ENCODE data around the gene PDIA2. TPM values are rescaled to one million over a fixed set of nuclear protein-coding genes. Genes with fewer than 3 reads are reported as not detected.

The PDIA2 gene
- total and polyA plus RNA-seq, 2 donors (not counting 3 experiments of a cell fraction or from before 2014, with no cell fraction given): 0.63 TPM; not detected in 1

GRCh38 chr16:296276-296675 lies 13.3 kb downstream of the PDIA2 start:
- dilution Hi-C loops (cut with MboI; ENCODE audit: extremely low pct_ligation_motif_present, low sequenced_read_pairs) (no loop called here), intact Hi-C loops (cut with micrococcal nuclease) (no loop called here)
- Histone ChIP-seq H3K27me3 (ENCODE audit: control insufficient read depth in 2 of 2, insufficient read depth in 2 of 2, low read length in 2 of 2) (no peaks in the 10 kb centered on the region), H3K4me1 (ENCODE audit: control insufficient read depth, extremely low read depth, insufficient read depth, low read length) (no peaks in the 10 kb centered on the region), H2AFZ (ENCODE audit: low read depth, low read length) (no peak overlapping the region), H3K9ac (replicated peaks; ENCODE audit: extremely low read depth, insufficient read depth, low read length) (no peak overlapping the region), H3K36me3 (ENCODE audit: control insufficient read depth in 2 of 2, extremely low read depth in 1 of 2, insufficient read depth in 2 of 2, low read length in 2 of 2) (peaks cover 0 to 21% of the 10 kb centered on the region in 2 experiments), H3K9me1 (replicated peaks; ENCODE audit: control insufficient read depth, extremely low read depth, insufficient read depth, low read length) (no peaks in the 10 kb centered on the region), H3K4me2 (ENCODE audit: insufficient read depth, low read length) (no peak overlapping the region), H3K27ac (ENCODE audit: insufficient read depth, low read depth, low read length) (no peak overlapping the region), H3K4me3 (replicated peaks in 1 of 3; ENCODE audit: insufficient read depth in 1 of 3, low read depth in 1 of 3, low read length in 3 of 3) (no peak overlapping the region), H3K9me3 (replicated peaks; ENCODE audit: control insufficient read depth, insufficient read depth, low read length) (no peaks in the 10 kb centered on the region), H3K79me2 (ENCODE audit: control insufficient read depth, insufficient read depth, low read length) (no peaks in the 10 kb centered on the region), H4K20me1 (replicated peaks; ENCODE audit: control insufficient read depth, extremely low read depth, insufficient read depth, low read length) (no peaks in the 10 kb centered on the region)
- ChIA-PET CTCF (no interaction called here), POLR2A (no interaction called here)
- BruUV-seq (replicated peaks): no TSS peak
- DNase-seq (ENCODE audit: low read depth, low spot score) (no peak), FAIRE-seq (no peak)
- no peak for TF ChIP-seq EZH2 (IDR thresholded peaks at IDR 0.05; ENCODE audit: borderline replicate concordance, low read depth, low read length, severe bottlenecking)
- TF ChIP-seq MAX (IDR thresholded peaks at IDR 0.05; ENCODE audit: insufficient read depth, insufficient read length): no peak
- TF ChIP-seq POLR2A (IDR thresholded peaks at IDR 0.05; ENCODE audit: low read depth, low read length): no peak
- TF ChIP-seq POLR2AphosphoS5 (IDR thresholded peaks at IDR 0.05; ENCODE audit: insufficient read depth, low read depth, low read length): no peak
- TF ChIP-seq FOS (IDR thresholded peaks at IDR 0.05; ENCODE audit: borderline replicate concordance, insufficient read depth, low read length): no peak
- no peak for TF ChIP-seq GATA2 (IDR thresholded peaks at IDR 0.05; ENCODE audit: insufficient read depth, insufficient read length, low read depth, low read length)
- TF ChIP-seq MYC (IDR thresholded peaks at IDR 0.05; ENCODE audit: low read depth, low read length): no peak

GRCh38 chr16:296806-297510 lies 14.0 kb downstream of the PDIA2 start:
- H3K4me3 ChIP-seq (replicated peaks in 1 of 3; ENCODE audit: insufficient read depth in 1 of 3, low read depth in 1 of 3, low read length in 3 of 3): no peak overlapping the region
- BruUV-seq (replicated peaks): no TSS peak

More at GRCh38 chr16:296806-297510, 14.0 kb downstream of the PDIA2 start:
- FAIRE-seq (no peak), DNase-seq (ENCODE audit: low read depth, low spot score) (no peak)
- ChIA-PET POLR2A (no interaction called here), CTCF (no interaction called here)
- no peak overlapping the region for H2AFZ ChIP-seq (ENCODE audit: low read depth, low read length)
- no peaks in the 10 kb centered on the region for H4K20me1 ChIP-seq (replicated peaks; ENCODE audit: control insufficient read depth, extremely low read depth, insufficient read depth, low read length)
- no peaks in the 10 kb centered on the region for H3K79me2 ChIP-seq (ENCODE audit: control insufficient read depth, insufficient read depth, low read length)
- no peak for TF ChIP-seq FOS (IDR thresholded peaks at IDR 0.05; ENCODE audit: borderline replicate concordance, insufficient read depth, low read length)
- no peak for TF ChIP-seq POLR2A (IDR thresholded peaks at IDR 0.05; ENCODE audit: low read depth, low read length)
- TF ChIP-seq EZH2 (IDR thresholded peaks at IDR 0.05; ENCODE audit: borderline replicate concordance, low read depth, low read length, severe bottlenecking): no peak
- no peak for TF ChIP-seq JUN (IDR thresholded peaks at IDR 0.05; ENCODE audit: borderline replicate concordance, insufficient read depth, insufficient read length, low read depth)
- no peak for TF ChIP-seq CTCF (IDR thresholded peaks at IDR 0.05; ENCODE audit: extremely low read depth in 1 of 2, insufficient read depth in 1 of 2, low read depth in 1 of 2, low read length in 2 of 2)
- TF ChIP-seq MYC (IDR thresholded peaks at IDR 0.05; ENCODE audit: low read depth, low read length): no peak
- TF ChIP-seq POLR2AphosphoS5 (IDR thresholded peaks at IDR 0.05; ENCODE audit: insufficient read depth, low read depth, low read length): no peak
- no peak for TF ChIP-seq MAX (IDR thresholded peaks at IDR 0.05; ENCODE audit: insufficient read depth, insufficient read length)
- TF ChIP-seq GATA2 (IDR thresholded peaks at IDR 0.05; ENCODE audit: insufficient read depth, insufficient read length, low read depth, low read length): no peak
- H3K9me3 ChIP-seq (replicated peaks; ENCODE audit: control insufficient read depth, insufficient read depth, low read length): no peaks in the 10 kb centered on the region
- H3K27ac ChIP-seq (ENCODE audit: insufficient read depth, low read depth, low read length): no peak overlapping the region
- intact Hi-C loops (cut with micrococcal nuclease): no loop called here
- no peaks in the 10 kb centered on the region for H3K27me3 ChIP-seq (ENCODE audit: control insufficient read depth in 2 of 2, insufficient read depth in 2 of 2, low read length in 2 of 2)
- dilution Hi-C loops (cut with MboI; ENCODE audit: extremely low pct_ligation_motif_present, low sequenced_read_pairs): no loop called here
- no peak overlapping the region for H3K4me2 ChIP-seq (ENCODE audit: insufficient read depth, low read length)
- no peaks in the 10 kb centered on the region for H3K4me1 ChIP-seq (ENCODE audit: control insufficient read depth, extremely low read depth, insufficient read depth, low read length)
- H3K36me3 ChIP-seq (ENCODE audit: control insufficient read depth in 2 of 2, extremely low read depth in 1 of 2, insufficient read depth in 2 of 2, low read length in 2 of 2): peaks cover 0 to 20% of the 10 kb centered on the region in 2 experiments
- H3K9me1 ChIP-seq (replicated peaks; ENCODE audit: control insufficient read depth, extremely low read depth, insufficient read depth, low read length): no peaks in the 10 kb centered on the region
- H3K9ac ChIP-seq (replicated peaks; ENCODE audit: extremely low read depth, insufficient read depth, low read length): no peak overlapping the region
